GM10248 (cell line): ENCODE data around the gene DOCK10.

ENCODE experiments used
- CTCF ChIA-PET: fragments of 300-600 bp; sonication (Branson Sonifier 250); formaldehyde crosslinking; extraction: SDS; loops from one replicate; lab custom pipeline; 2021; ENCODE audit warnings: antibody characterized with exemption; lab: Yijun Ruan, JAX
- POLR2A ChIA-PET: fragments of 350-650 bp; sonication (Branson Sonifier 250); formaldehyde crosslinking; extraction: SDS; loops from one replicate; lab custom pipeline; 2020; ENCODE audit warnings: antibody characterized with exemption; lab: Yijun Ruan, JAX
- DNase-seq: peaks from one replicate; pipeline ENCODE4 v3.0.0; 2012; ENCODE audit errors: extremely low spot score
- CTCF ChIP-seq: IDR thresholded peaks from 2 replicates; pipeline ENCODE4 v1.5.1; 2012; ENCODE audit warnings: mild to moderate bottlenecking, low read depth; ENCODE audit errors: extremely low read depth, missing control alignments, control extremely low read depth

The DOCK10 gene

GRCh38 chr2:224798180-224798579, 244.1 kb downstream of the DOCK10 start:
- no peak for DNase-seq
- no peak for TF ChIP-seq CTCF
- ChIA-PET POLR2A (no interaction called here), CTCF (no interaction called here)

GRCh38 chr2:224796695-224797305, 245.5 kb downstream of the DOCK10 start:
- CTCF ChIA-PET: interaction anchor here (3.2 kb wide), 1 partner anchor 19 kb away, joined by 12 read pairs; no protein-coding TSS in a partner anchor
- DNase-seq: no peak
- no peak for TF ChIP-seq CTCF
- POLR2A ChIA-PET: interaction anchor here (0.7 kb wide), 1 partner anchor 243 kb away, joined by 3 read pairs; no protein-coding TSS in a partner anchor

- CTCF ChIA-PET: interaction anchor here (1.2 to 3.2 kb wide), 2 partner anchors 12 to 16 kb away, joined by 4 to 12 read pairs; no protein-coding TSS in a partner anchor
Observed at GRCh38 chr2:224793946-224794345, 248.3 kb downstream of the DOCK10 start.

GRCh38 chr2:224786848-224787247, 255.4 kb downstream of the DOCK10 start:
- DNase-seq: no peak
- CTCF ChIA-PET: no interaction called here
- POLR2A ChIA-PET: no interaction called here
- TF ChIP-seq CTCF: no peak

More at GRCh38 chr2:224793946-224794345, 248.3 kb downstream of the DOCK10 start:
- no peak for TF ChIP-seq CTCF
- POLR2A ChIA-PET: no interaction called here
- DNase-seq: no peak

GRCh38 chr2:224781400-224781799, 260.9 kb downstream of the DOCK10 start:
- TF ChIP-seq CTCF: no peak
- no peak for DNase-seq
- ChIA-PET POLR2A (no interaction called here), CTCF (interaction anchor here (0.9 to 1.8 kb wide), 7 partner anchors 9 to 788 kb away, joined by 3 to 4 read pairs (median 4); no protein-coding TSS in a partner anchor)

- no peak for TF ChIP-seq CTCF
- DNase-seq: no peak
- CTCF ChIA-PET: interaction anchor here (0.9 to 4.8 kb wide), 8 partner anchors 8 to 787 kb away, joined by 3 to 25 read pairs (median 4); no protein-coding TSS in a partner anchor
- POLR2A ChIA-PET: no interaction called here
Observed at GRCh38 chr2:224780823-224781222, 261.4 kb downstream of the DOCK10 start.
